GM21619 (cell line): ENCODE results near the gene CLIP4.
A peak's percentile ranks its signal among the peaks of the same experiment; 100 is the strongest.

Source experiments
- ATAC-seq: cut with Tn5 transposase; IDR thresholded peaks from one replicate; pipeline ENCODE4 v1.9.1; 2021; ENCODE audit not compliant: unreplicated experiment

The CLIP4 gene

DNA sequence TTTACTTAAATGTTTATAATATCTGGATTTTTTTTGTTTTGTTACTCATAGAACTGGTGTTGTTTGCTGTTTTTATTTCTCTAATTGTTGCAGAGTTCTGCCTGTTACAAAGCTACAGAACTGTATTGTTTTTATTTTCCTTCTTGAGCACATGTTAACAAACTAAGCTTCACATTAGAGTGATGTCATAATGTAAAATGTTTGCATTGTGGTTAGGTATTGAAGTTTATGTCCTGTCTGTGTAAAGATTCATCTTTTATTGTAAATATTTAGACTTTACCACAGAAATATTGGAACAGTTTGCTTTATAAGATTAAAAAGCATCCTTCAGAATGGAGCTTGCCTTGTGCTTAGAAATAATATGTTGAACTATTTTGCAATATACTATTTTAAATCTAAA, 67.7 kb downstream of the CLIP4 start:
- ATAC-seq, result no peak

- no peak for ATAC-seq
These were observed 69.3 kb downstream of the CLIP4 start for GRCh38 chr2:29184531-29184930.

GRCh38 chr2:29186817-29187216, 71.6 kb downstream of the CLIP4 start:
- ATAC-seq, result no peak

GRCh38 chr2:29187926-29188325, 72.7 kb downstream of the CLIP4 start:
- ATAC-seq, result no peak

DNA sequence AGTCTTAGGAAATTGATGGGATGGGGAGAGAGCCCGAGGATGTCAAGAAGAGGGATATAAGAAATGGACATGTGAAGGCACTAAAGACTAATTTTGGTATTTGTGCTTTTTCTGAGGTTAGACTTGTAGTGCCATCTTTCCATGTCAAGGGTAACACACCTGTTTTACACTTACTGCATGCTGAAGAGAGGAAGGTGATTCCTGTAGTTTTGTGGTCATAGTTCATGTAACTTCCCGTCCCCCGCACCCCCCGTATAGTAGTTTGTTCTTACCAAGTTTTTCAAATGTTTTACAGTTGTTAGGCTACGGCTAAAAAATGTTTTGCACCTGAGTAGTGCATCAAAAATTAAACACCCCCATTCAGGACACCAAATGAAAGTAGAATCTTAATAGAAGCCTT, 73.8 kb downstream of the CLIP4 start:
- peak; percentile 67 for ATAC-seq

- no peak for ATAC-seq
These were observed 76.6 kb downstream of the CLIP4 start for GRCh38 chr2:29191817-29192216.

- no peak for ATAC-seq
These were observed 77.3 kb downstream of the CLIP4 start for GRCh38 chr2:29192526-29192925.

DNA sequence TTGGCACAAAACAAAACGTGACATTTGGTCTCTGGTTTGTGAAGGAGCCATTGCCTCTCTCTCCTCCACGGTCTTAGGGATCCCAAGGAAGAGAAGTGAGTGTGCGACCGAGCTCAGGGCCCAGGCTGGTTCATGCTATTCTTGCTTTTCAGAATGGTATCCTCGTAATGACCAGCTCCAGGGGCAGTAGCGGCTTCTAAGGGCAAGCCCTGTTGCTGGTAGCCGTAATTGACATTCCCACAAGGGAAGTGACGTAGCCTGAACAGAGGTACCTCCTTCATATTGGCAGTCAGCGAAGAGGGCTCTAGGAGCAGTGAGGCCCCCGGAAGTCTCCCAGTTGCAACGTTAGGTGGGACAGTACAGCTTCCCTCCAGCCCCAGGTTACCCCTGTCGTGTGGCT, 77.9 kb downstream of the CLIP4 start:
- ATAC-seq, result no peak

DNA sequence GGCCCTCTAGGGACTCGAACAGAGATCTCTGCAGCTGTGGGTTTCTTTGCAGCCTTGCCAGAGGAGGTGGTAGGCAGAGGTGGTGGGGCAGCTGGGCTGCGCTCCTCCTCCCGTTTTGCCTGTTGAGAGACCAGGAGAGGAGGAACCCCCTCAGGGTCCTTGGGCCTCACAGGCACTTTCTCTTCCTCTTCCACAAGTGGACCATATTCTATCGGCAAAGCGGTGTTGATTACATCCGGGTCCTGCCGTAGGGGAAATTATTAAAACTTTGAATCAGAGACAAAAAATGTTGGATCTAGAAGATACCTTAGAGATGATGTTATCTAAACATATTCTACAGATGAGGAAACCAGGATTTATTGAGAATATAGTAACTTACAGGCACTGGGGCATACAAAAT, 78.5 kb downstream of the CLIP4 start:
- ATAC-seq, result no peak

GRCh38 chr2:29195796-29196195, 80.6 kb downstream of the CLIP4 start:
- no peak for ATAC-seq

- ATAC-seq, result no peak
These were observed 81.9 kb downstream of the CLIP4 start for GRCh38 chr2:29196792-29197788.

DNA sequence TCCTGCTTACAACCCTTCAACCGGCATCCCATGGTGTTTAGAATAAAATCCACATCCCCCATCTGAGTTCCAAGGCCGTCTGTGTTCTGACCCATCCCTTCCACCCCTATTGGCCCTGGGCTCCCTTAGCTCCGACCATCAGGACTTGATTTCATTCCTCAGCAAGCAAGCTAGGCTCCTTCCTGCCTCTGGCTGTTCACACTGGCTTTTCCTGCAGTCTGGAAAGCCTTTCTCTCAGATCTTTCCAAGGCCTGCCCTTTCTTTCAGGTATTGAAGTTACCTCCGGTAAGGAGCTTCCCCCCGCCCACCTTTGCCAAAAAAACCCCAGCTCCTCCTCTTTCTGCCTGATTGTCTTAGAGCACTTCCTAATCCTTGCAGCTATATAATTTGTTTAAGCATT, 86.8 kb downstream of the CLIP4 start:
- ATAC-seq, result no peak

DNA sequence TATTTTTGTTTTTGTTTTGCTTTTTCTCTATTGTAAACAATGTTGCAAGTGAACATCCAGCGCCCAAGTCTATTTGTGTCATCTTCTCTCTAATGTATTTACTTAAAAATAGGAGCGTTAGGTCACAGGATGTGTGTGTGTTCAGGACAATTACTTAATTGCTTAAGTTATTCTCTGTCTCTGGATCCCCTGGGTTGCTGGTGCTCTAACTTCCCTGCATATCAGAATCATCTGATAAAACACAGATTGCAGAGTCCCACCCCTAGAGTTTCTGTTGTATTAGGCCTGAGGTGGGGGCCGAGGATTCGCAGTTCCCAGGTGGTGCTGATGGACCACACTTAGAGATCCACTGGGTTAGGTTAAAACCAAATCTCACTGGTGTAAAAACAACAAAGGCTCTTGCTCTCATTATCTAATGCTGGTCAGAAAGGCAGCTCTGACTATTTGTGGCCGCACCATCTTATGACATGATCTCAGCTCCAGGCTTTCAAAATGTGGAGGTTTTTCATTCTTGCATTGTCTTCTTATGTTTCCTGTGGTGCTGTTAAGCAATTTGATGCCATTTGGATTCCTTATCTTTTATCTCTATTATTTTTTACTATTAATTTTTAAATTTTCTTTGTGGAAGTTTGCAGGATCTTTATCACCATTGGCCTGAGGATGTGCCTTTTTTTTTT, 87.7 kb downstream of the CLIP4 start:
- no peak for ATAC-seq

DNA sequence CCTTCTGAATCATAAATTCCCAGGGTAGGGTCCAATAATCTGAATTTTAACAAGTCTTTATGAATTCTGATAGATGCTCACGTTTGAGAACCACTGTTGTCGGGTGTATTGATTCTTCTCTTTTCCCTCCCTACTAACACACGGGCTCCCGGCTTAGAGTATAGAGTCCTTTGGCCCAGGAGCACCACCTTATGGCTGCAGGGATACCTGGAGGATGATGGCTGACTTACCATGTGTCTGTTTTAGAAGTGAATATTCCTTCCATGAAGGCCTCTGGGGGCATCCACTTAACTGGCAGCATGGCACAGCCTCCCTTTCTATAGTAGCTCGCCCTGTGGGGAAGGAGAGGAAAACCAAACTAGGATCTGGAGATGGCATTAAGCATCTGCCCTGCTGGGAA, 91.7 kb downstream of the CLIP4 start:
- no peak for ATAC-seq

DNA sequence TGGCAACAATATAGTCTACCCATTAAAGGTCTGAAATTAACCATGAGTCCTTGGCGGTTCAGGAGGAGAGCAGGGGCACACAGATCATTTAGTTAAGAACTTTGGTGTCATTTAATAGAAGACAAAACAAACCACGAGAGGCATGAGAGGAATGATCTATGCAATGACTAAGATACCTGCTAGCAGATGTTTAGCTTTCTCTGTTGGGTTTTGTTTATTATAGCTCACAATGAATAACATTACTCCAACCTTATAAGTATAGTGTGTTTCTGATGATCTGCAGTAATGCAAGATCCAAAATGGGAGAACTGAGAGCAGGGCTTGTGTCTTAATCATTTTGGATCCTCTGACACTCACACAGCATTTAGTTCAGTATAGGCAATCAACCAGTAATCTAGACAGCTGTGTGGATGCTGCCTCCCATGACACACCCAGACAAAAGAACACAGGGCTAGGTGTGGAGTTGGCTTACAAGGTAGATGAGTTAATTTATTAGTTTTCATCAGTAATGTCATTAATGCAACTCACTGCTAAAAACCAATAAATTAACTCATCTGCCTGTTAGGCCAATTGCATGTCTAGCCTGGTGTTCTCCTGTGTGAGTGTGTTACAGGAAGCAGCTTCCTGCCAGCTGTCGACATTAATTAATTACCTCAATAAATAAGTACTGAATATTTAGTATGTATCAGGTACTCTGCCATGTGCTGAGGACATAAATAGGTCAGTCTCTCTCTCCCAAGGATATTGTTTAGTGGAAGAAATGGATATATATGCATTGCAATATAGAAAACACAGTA, 92.3 kb downstream of the CLIP4 start:
- ATAC-seq, result no peak

GRCh38 chr2:29209551-29209950, 94.3 kb downstream of the CLIP4 start:
- no peak for ATAC-seq

GRCh38 chr2:29212009-29212408, 96.8 kb downstream of the CLIP4 start:
- ATAC-seq, result no peak

- no peak for ATAC-seq
These were observed 98.7 kb downstream of the CLIP4 start for GRCh38 chr2:29213888-29214291.

GRCh38 chr2:29215073-29215472, 99.9 kb downstream of the CLIP4 start:
- no peak for ATAC-seq

- ATAC-seq, result no peak
These were observed 100.8 kb downstream of the CLIP4 start for GRCh38 chr2:29215739-29216608.

GRCh38 chr2:29216609-29216909, 101.3 kb downstream of the CLIP4 start:
- no peak for ATAC-seq
